CD4-positive, alpha-beta T cell (primary cell): ENCODE measurements around the gene PTPRN2. TPM values are rescaled to one million over a fixed set of nuclear protein-coding genes. Genes with fewer than 3 reads are reported as not detected.

Experiments
- ATAC-seq: fragments of 200-7000 bp; cut with Tn5 transposase; one replicate; pipeline ENCODE4 v1.10.0; 2022; ENCODE audit warnings: mild to moderate bottlenecking; ENCODE audit not compliant: poor library complexity
- CTCF ChIA-PET: fragments of 350-600 bp; sonication (Branson Sonifier 250); formaldehyde crosslinking; loops from one replicate; lab custom pipeline; 2021; ENCODE audit warnings: antibody characterized with exemption, inconsistent platforms; lab: Charles Lee
- POLR2A ChIA-PET: fragments of 350-600 bp; sonication (Branson Sonifier 250); formaldehyde crosslinking; loops from one replicate; lab custom pipeline; 2021; ENCODE audit warnings: antibody characterized with exemption, inconsistent platforms; lab: Charles Lee
- DNase-seq, 14 experiments: peaks; one replicate each; pipeline ENCODE4 v3.0.0-alpha.2; 2013 to 2020; ENCODE audit warnings: mixed read lengths in 2 of 14
- H3K27ac ChIP-seq, 2 donors: one replicate each; pipeline versions ENCODE4 v1.5.1 to v1.7.0; 2013; ENCODE audit warnings: low read length in 2 of 2, low read depth in 1 of 2, mild to moderate bottlenecking in 1 of 2
- H3K27me3 ChIP-seq, 2 experiments: 1 replicate in 1 of 2; 2 replicates in 1 of 2; pipeline versions ENCODE4 v1.6.1 to v1.7.0; 2013; ENCODE audit warnings: low read length in 2 of 2, control low read depth in 1 of 2, mild to moderate bottlenecking in 1 of 2, moderate library complexity in 1 of 2; ENCODE audit not compliant: insufficient read depth in 2 of 2, control insufficient read depth in 1 of 2
- H3K36me3 ChIP-seq: one replicate; pipeline ENCODE4 v1.6.1; 2013; ENCODE audit warnings: low read length, control low read depth; ENCODE audit not compliant: insufficient read depth
- H3K4me1 ChIP-seq: one replicate; pipeline ENCODE4 v1.6.1; 2013; ENCODE audit warnings: low read length, control low read depth; ENCODE audit not compliant: insufficient read depth
- H3K4me3 ChIP-seq: one replicate; pipeline ENCODE4 v1.5.1; 2013; ENCODE audit warnings: mild to moderate bottlenecking, low read length, moderate library complexity
- H3K9me3 ChIP-seq, 2 experiments: 1 replicate in 1 of 2; 2 replicates in 1 of 2; pipeline versions ENCODE4 v1.6.1 to v1.7.0; 2013; ENCODE audit warnings: low read length in 2 of 2, mild to moderate bottlenecking in 2 of 2, control low read depth in 1 of 2, moderate library complexity in 1 of 2; ENCODE audit not compliant: control insufficient read depth in 1 of 2, insufficient read depth in 1 of 2
- H3K27ac Mint-ChIP-seq: one replicate; pipeline ENCODE4 v1.8.0; 2020; ENCODE audit warnings: mixed read lengths
- H3K27me3 Mint-ChIP-seq: one replicate; pipeline ENCODE4 v1.8.0; 2021; ENCODE audit warnings: mixed read lengths
- H3K36me3 Mint-ChIP-seq: one replicate; pipeline ENCODE4 v1.8.0; 2021; ENCODE audit warnings: low read depth, mixed read lengths
- H3K4me1 Mint-ChIP-seq: one replicate; pipeline ENCODE4 v1.8.0; 2021; ENCODE audit warnings: low read depth, mixed read lengths
- H3K4me3 Mint-ChIP-seq: one replicate; pipeline ENCODE4 v1.8.0; 2020; ENCODE audit warnings: mild to moderate bottlenecking, mixed read lengths
- H3K9me3 Mint-ChIP-seq: one replicate; pipeline ENCODE4 v1.8.0; 2020; ENCODE audit warnings: mixed read lengths
- CTCF ChIP-seq: fragments of 200-600 bp; IDR thresholded peaks from one replicate; pipeline ENCODE4 v1.8.0; 2022; ENCODE audit warnings: antibody characterized with exemption, mild to moderate bottlenecking
- intact Hi-C, 2 experiments: fragments of 100-400 bp; cut with DNase I in 1 of 2; cut with micrococcal nuclease in 1 of 2; formaldehyde crosslinking; loops; one replicate each; pipeline versions ENCODE4 v1.15.1 to v1.9.0; 2023 to 2025; cut with DNase I, micrococcal nuclease
- total RNA-seq, 174 experiments: library from RNA in 2 of 174; stranded (reverse) in 2 of 174; gene quantifications; one replicate each; pipeline ENCODE4 v1.2.3 and lab custom pipeline; 2021 to 2026

The PTPRN2 gene
- total RNA-seq, 2 experiments from 2014 or later: 0.34 to 0.44 TPM

- CTCF ChIA-PET: no interaction called here
- no peaks in the 10 kb centered on the region for H3K36me3 ChIP-seq
- no peak overlapping the region for H3K27ac ChIP-seq
- POLR2A ChIA-PET: no interaction called here
- no peak for ATAC-seq
- Mint-ChIP-seq H3K27ac (no peak overlapping the region), H3K4me1 (peaks cover 8% of the 10 kb centered on the region), H3K27me3 (peaks cover 58% of the 10 kb centered on the region), H3K4me3 (no peak overlapping the region), H3K36me3 (no peaks in the 10 kb centered on the region), H3K9me3 (peaks cover 12% of the 10 kb centered on the region)
- H3K27me3 ChIP-seq: peaks cover 41 to 49% of the 10 kb centered on the region in 2 experiments
- H3K9me3 ChIP-seq: peaks cover 17 to 22% of the 10 kb centered on the region in 2 experiments
- no peak for DNase-seq
- peaks cover 15% of the 10 kb centered on the region for H3K4me1 ChIP-seq
- no peak for TF ChIP-seq CTCF
- intact Hi-C loops: no loop called here
- no peak overlapping the region for H3K4me3 ChIP-seq
Observed at GRCh38 chr7:158582089-158582456, 5.5 kb downstream of the PTPRN2 start.

- H3K27ac Mint-ChIP-seq: no peak overlapping the region
- H3K36me3 Mint-ChIP-seq: no peaks in the 10 kb centered on the region
- H3K27me3 Mint-ChIP-seq: peaks cover 58% of the 10 kb centered on the region
- Histone ChIP-seq H3K36me3 (no peaks in the 10 kb centered on the region), H3K4me3 (no peak overlapping the region), H3K27me3 (peaks cover 39 to 49% of the 10 kb centered on the region in 2 experiments), H3K4me1 (peaks cover 11% of the 10 kb centered on the region), H3K9me3 (peaks cover 16 to 22% of the 10 kb centered on the region in 2 experiments), H3K27ac (no peak overlapping the region)
- POLR2A ChIA-PET: no interaction called here
- DNase-seq (no peak), ATAC-seq (no peak)
- peaks cover 8% of the 10 kb centered on the region for H3K4me1 Mint-ChIP-seq
- intact Hi-C loops: no loop called here
- CTCF ChIA-PET: no interaction called here
- TF ChIP-seq CTCF: no peak
- H3K4me3 Mint-ChIP-seq: no peak overlapping the region
- peaks cover 12% of the 10 kb centered on the region for H3K9me3 Mint-ChIP-seq
Observed at GRCh38 chr7:158581440-158582088, 6.1 kb downstream of the PTPRN2 start.

DNA sequence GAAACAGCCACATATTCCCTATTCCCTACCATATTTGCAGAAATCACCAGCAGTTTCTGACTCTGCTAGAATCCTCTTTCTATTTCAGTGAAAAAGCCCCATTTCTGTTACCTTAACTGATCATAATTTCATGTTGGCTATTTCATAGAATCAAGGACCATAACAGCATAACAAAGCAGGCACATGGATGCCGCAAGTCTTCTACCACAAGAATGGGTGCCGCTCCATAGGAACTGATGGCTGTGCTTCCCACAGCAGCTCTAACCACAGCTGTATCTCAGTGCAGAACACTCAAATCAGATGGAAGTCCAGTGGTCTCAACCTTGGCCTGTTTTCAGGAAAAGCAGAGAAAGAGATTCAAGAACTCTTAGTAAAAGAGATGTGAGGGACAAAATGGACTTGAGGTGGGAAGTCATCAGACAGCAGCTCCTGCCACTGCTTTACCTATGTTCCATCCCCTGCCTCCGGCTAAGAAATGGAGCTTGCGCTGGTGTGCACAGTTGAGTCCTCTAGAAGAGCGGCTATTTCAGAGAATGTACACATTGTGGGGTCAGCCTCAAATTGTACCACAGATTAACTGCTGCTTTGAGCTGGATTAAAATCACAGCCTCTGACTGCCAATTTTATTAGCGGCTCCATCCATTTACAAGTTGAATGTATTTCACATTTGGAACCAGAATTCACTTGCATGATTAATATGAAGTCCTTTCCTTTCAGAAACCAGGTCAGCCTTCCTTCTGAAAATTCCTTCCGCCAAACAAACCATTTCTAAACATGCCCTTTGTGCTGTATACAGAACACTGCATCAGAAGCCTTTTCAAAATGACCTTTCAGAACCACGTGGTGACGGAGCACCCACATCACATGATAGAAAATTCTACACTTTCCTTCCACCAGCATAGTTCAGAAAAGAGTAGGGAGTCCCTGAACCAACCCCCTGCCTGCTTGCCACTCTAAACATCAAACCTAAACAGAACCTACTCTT is 7.7 kb downstream of the PTPRN2 start:
- ChIA-PET CTCF (no interaction called here), POLR2A (no interaction called here)
- Histone ChIP-seq H3K27me3 (peaks cover 23 to 33% of the 10 kb centered on the region in 2 experiments), H3K36me3 (no peaks in the 10 kb centered on the region), H3K4me1 (no peaks in the 10 kb centered on the region), H3K9me3 (peaks cover 7 to 22% of the 10 kb centered on the region in 2 experiments), H3K27ac (no peak overlapping the region), H3K4me3 (no peak overlapping the region)
- ATAC-seq (no peak), DNase-seq (no peak)
- H3K4me3 Mint-ChIP-seq: no peak overlapping the region
- intact Hi-C loops: no loop called here
- no peaks in the 10 kb centered on the region for H3K36me3 Mint-ChIP-seq
- H3K4me1 Mint-ChIP-seq: no peaks in the 10 kb centered on the region
- peaks cover 12% of the 10 kb centered on the region for H3K9me3 Mint-ChIP-seq
- no peak for TF ChIP-seq CTCF
- H3K27me3 Mint-ChIP-seq: peaks cover 45% of the 10 kb centered on the region
- H3K27ac Mint-ChIP-seq: no peak overlapping the region
